PC-9 (cell line): ENCODE measurements around the gene IGF2. TPM values are rescaled to one million over a fixed set of nuclear protein-coding genes. Genes with fewer than 3 reads are reported as not detected.
A peak's percentile ranks its signal among the peaks of the same experiment; 100 is the strongest.

Source experiments
- BruUV-seq: library from RNA; stranded (reverse); fragments of 400-500 nt; replicated peaks from 2 replicates; lab custom pipeline; 2021; lab: Mats Ljungman, UMichigan
- CTCF ChIA-PET: fragments of 300-600 bp; sonication (Branson Sonifier 250); formaldehyde crosslinking; loops from one replicate; lab custom pipeline; 2022; ENCODE audit warnings: antibody characterized with exemption; lab: Charles Lee
- POLR2A ChIA-PET: fragments of 300-600 bp; sonication (Branson Sonifier 250); formaldehyde crosslinking; loops from one replicate; lab custom pipeline; 2022; ENCODE audit warnings: antibody characterized with exemption; ENCODE audit not compliant: unreplicated experiment; lab: Charles Lee
- DNase-seq, 2 experiments: peaks; one replicate each; pipeline versions ENCODE4 v3.0.0 to v3.0.0-alpha.2; 2015 to 2022; ENCODE audit warnings: mixed read lengths in 1 of 2
- H2AFZ ChIP-seq: fragments of 200-600 bp; sonication (generic); 2 replicates; pipeline ENCODE4 v1.8.1; 2017; ENCODE audit warnings: antibody characterized with exemption
- H3F3A ChIP-seq: fragments of 200-600 bp; sonication (generic); 2 replicates; pipeline ENCODE4 v1.8.1; 2017; ENCODE audit warnings: antibody characterized with exemption, mild to moderate bottlenecking, low read depth; ENCODE audit not compliant: insufficient read depth
- H3K27ac ChIP-seq: fragments of 200-600 bp; sonication (generic); 2 replicates; pipeline ENCODE4 v1.6.1; 2016; ENCODE audit warnings: mixed run types
- H3K27me3 ChIP-seq: fragments of 200-600 bp; sonication (generic); 2 replicates; pipeline ENCODE4 v1.6.1; 2016; ENCODE audit warnings: low read depth, mixed run types; ENCODE audit not compliant: insufficient read depth
- H3K36me3 ChIP-seq: fragments of 200-600 bp; sonication (generic); 2 replicates; pipeline ENCODE4 v1.6.1; 2016; ENCODE audit warnings: low read depth, mixed run types
- H3K4me1 ChIP-seq: fragments of 200-600 bp; sonication (generic); replicated peaks from 2 replicates; pipeline ENCODE4 v1.6.1; 2016; ENCODE audit warnings: mixed run types; ENCODE audit not compliant: insufficient read depth
- H3K4me2 ChIP-seq: fragments of 200-600 bp; sonication (generic); 2 replicates; pipeline ENCODE4 v1.6.1; 2017; ENCODE audit warnings: mixed run types
- H3K4me3 ChIP-seq: fragments of 200-600 bp; sonication (generic); 2 replicates; pipeline ENCODE4 v1.6.1; 2016; ENCODE audit warnings: mixed run types
- H3K79me2 ChIP-seq: fragments of 200-600 bp; sonication (generic); 2 replicates; pipeline ENCODE4 v1.6.1; 2017; ENCODE audit warnings: low read depth, mixed run types
- H3K9me2 ChIP-seq: fragments of 200-600 bp; sonication (generic); 2 replicates; pipeline ENCODE4 v1.8.1; 2017; ENCODE audit warnings: mild to moderate bottlenecking; ENCODE audit not compliant: insufficient read depth
- H3K9me3 ChIP-seq: fragments of 200-600 bp; sonication (generic); 2 replicates; pipeline ENCODE4 v1.8.1; 2016; ENCODE audit warnings: low read depth; ENCODE audit not compliant: insufficient read depth
- H4K20me1 ChIP-seq: fragments of 200-600 bp; sonication (generic); 2 replicates; pipeline ENCODE4 v1.8.1; 2017; ENCODE audit not compliant: insufficient read depth
- EZH2 ChIP-seq: fragments of 200-600 bp; sonication (generic); IDR thresholded peaks from 2 replicates; pipeline ENCODE4 v1.8.0; 2017; ENCODE audit warnings: antibody characterized with exemption, low read depth
- intact Hi-C: fragments of 100-400 bp; cut with micrococcal nuclease; formaldehyde crosslinking; loops from one replicate; pipeline ENCODE4 v1.10.0; 2022; ENCODE audit not compliant: unreplicated experiment
- total RNA-seq: library from RNA; stranded (reverse); gene quantifications from 2 replicates; pipeline ENCODE4 v1.2.3, GENCODE V29; 2021
- TF ChIP-seq, protein P1 (sequence below): fragments of 200-600 bp; sonication (generic); conservative IDR thresholded peaks from 2 replicates; pipeline ENCODE4 v1.6.1; 2017; ENCODE audit warnings: mixed run types, antibody characterized with exemption, mild to moderate bottlenecking, moderate library complexity

The IGF2 gene
- total RNA-seq, 1 experiment from 2014 or later, result 0.24 TPM

GRCh38 chr11:2166091-2166851 lies 27.1 kb upstream of the IGF2 start:
- no peaks in the 10 kb centered on the region for H4K20me1 ChIP-seq
- ChIA-PET POLR2A (interaction anchor here (0.6 kb wide), 1 partner anchor 104 kb away, joined by 4 read pairs; no protein-coding TSS in a partner anchor), CTCF (no interaction called here)
- no peak overlapping the region for H2AFZ ChIP-seq
- no peaks in the 10 kb centered on the region for H3K9me3 ChIP-seq
- peaks cover 42% of the 10 kb centered on the region for H3K4me1 ChIP-seq
- BruUV-seq, result no TSS peak
- H3F3A ChIP-seq, result peaks cover 11% of the 10 kb centered on the region; the same call in 1 of the 2 replicates
- no peaks in the 10 kb centered on the region for H3K27me3 ChIP-seq
- H3K79me2 ChIP-seq, result no peaks in the 10 kb centered on the region
- intact Hi-C loops, result loop anchor here (5.0 to 10.0 kb wide), 2 partner anchors 129 to 251 kb away; no protein-coding TSS in a partner anchor
- DNase-seq, result no peak
- H3K4me3 ChIP-seq, result no peak overlapping the region
- no peaks in the 10 kb centered on the region for H3K36me3 ChIP-seq
- no peak overlapping the region for H3K27ac ChIP-seq
- H3K4me2 ChIP-seq, result no peak overlapping the region
- TF ChIP-seq, protein P1, sequence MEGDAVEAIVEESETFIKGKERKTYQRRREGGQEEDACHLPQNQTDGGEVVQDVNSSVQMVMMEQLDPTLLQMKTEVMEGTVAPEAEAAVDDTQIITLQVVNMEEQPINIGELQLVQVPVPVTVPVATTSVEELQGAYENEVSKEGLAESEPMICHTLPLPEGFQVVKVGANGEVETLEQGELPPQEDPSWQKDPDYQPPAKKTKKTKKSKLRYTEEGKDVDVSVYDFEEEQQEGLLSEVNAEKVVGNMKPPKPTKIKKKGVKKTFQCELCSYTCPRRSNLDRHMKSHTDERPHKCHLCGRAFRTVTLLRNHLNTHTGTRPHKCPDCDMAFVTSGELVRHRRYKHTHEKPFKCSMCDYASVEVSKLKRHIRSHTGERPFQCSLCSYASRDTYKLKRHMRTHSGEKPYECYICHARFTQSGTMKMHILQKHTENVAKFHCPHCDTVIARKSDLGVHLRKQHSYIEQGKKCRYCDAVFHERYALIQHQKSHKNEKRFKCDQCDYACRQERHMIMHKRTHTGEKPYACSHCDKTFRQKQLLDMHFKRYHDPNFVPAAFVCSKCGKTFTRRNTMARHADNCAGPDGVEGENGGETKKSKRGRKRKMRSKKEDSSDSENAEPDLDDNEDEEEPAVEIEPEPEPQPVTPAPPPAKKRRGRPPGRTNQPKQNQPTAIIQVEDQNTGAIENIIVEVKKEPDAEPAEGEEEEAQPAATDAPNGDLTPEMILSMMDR, result peak; percentile 69
- TF ChIP-seq EZH2, result no peak
- H3K9me2 ChIP-seq, result no peaks in the 10 kb centered on the region

GRCh38 chr11:2165571-2165970 lies 26.4 kb upstream of the IGF2 start:
- no TSS peak for BruUV-seq
- no peak overlapping the region for H2AFZ ChIP-seq
- POLR2A ChIA-PET, result interaction anchor here (0.6 kb wide), 1 partner anchor 104 kb away, joined by 4 read pairs; no protein-coding TSS in a partner anchor

More at GRCh38 chr11:2165571-2165970, 26.4 kb upstream of the IGF2 start:
- no peak overlapping the region for H3K4me3 ChIP-seq
- no peaks in the 10 kb centered on the region for H3K9me2 ChIP-seq
- H3K79me2 ChIP-seq, result no peaks in the 10 kb centered on the region
- no peaks in the 10 kb centered on the region for H3K36me3 ChIP-seq
- no peaks in the 10 kb centered on the region for H3K9me3 ChIP-seq
- H3K4me2 ChIP-seq, result 0 out of 2 replicates have a peak overlapping the region, but pooled peaks have one; percentile 23
- no peak for TF ChIP-seq EZH2
- TF ChIP-seq, protein P1, result no peak
- no peaks in the 10 kb centered on the region for H3K27me3 ChIP-seq
- CTCF ChIA-PET, result interaction anchor here (1.0 kb wide), 1 partner anchor 21 kb away, joined by 3 read pairs; no protein-coding TSS in a partner anchor
- intact Hi-C loops, result loop anchor here (5.0 to 10.0 kb wide), 2 partner anchors 129 to 252 kb away; no protein-coding TSS in a partner anchor
- H3F3A ChIP-seq, result peaks cover 11% of the 10 kb centered on the region; the same call in 1 of the 2 replicates
- no peak for DNase-seq
- H3K4me1 ChIP-seq, result peaks cover 38% of the 10 kb centered on the region
- no peak overlapping the region for H3K27ac ChIP-seq
- H4K20me1 ChIP-seq, result no peaks in the 10 kb centered on the region
